ENCODE data around the gene LMX1B. TPM values are rescaled to one million over a fixed set of nuclear protein-coding genes. Genes with fewer than 3 reads are reported as not detected.

Gene LMX1B
- polyA plus RNA-seq, 1 donor from 2014 or later = not detected

DNA sequence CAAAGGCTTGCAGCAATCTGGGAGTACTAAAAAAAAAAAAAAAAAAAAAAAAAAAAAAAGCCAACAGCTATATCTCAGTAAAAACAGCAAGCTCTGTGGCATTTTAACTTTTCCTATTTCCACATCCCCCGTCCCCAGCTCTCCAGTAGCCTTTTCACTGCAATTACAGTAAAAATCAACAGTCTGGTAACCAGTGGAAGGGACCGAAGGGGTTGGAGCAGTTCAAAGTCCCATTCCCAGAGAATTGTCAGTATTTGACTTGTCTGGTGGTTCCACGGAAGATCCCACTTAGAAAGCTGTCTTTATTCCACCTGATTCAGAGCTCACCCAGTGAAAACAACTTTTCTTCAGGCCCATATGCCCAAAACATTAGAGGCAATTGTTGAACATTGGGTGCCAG, 119.3 kb downstream of the LMX1B start (continued):
- TF ChIP-seq MXI1 (conservative IDR thresholded peaks at IDR 0.05; ENCODE audit: poor library complexity, severe bottlenecking) = no peak
- TF ChIP-seq RAD21 (conservative IDR thresholded peaks at IDR 0.05) = no peak
- TF ChIP-seq EP300 (conservative IDR thresholded peaks at IDR 0.05; ENCODE audit: poor library complexity, severe bottlenecking) = no peak

- Histone ChIP-seq H3K4me3 (ENCODE audit: low read length) (no peak overlapping the region), H3F3A (ENCODE audit: insufficient read depth, low read length, poor library complexity, severe bottlenecking) (no peaks in the 10 kb centered on the region), H3K9me3 (ENCODE audit: low read length) (no peaks in the 10 kb centered on the region), H3K79me2 (replicated peaks; ENCODE audit: insufficient read depth, low read length) (no peaks in the 10 kb centered on the region), H4K20me1 (ENCODE audit: insufficient read depth) (no peaks in the 10 kb centered on the region), H3K36me3 (ENCODE audit: insufficient read depth, low read length) (no peaks in the 10 kb centered on the region), H3K9me2 (ENCODE audit: insufficient read depth, low read length) (no peaks in the 10 kb centered on the region), H3K9ac (ENCODE audit: low read length) (no peak overlapping the region), H3K27ac (ENCODE audit: low read length) (no peak overlapping the region), H3K4me2 (ENCODE audit: low read length) (no peak overlapping the region), H3K27me3 (ENCODE audit: insufficient read depth, low read depth, low read length) (no peaks in the 10 kb centered on the region), H2AFZ (ENCODE audit: low read depth, low read length) (no peak overlapping the region)
- TF ChIP-seq EZH2 (IDR thresholded peaks at IDR 0.05; ENCODE audit: borderline replicate concordance, insufficient read depth, low read length, poor library complexity, severe bottlenecking) (no peak), TAF1 (IDR thresholded peaks at IDR 0.05; ENCODE audit: low read depth) (no peak), CTCF (IDR thresholded peaks at IDR 0.05; ENCODE audit: poor library complexity, severe bottlenecking) (no peak), POLR2AphosphoS5 (IDR thresholded peaks at IDR 0.05) (no peak), MXI1 (conservative IDR thresholded peaks at IDR 0.05; ENCODE audit: poor library complexity, severe bottlenecking) (no peak), RAD21 (conservative IDR thresholded peaks at IDR 0.05) (no peak), EP300 (conservative IDR thresholded peaks at IDR 0.05; ENCODE audit: poor library complexity, severe bottlenecking) (no peak), SMC3 (conservative IDR thresholded peaks at IDR 0.05; ENCODE audit: poor library complexity) (no peak)
- TF ChIP-seq, protein P1, sequence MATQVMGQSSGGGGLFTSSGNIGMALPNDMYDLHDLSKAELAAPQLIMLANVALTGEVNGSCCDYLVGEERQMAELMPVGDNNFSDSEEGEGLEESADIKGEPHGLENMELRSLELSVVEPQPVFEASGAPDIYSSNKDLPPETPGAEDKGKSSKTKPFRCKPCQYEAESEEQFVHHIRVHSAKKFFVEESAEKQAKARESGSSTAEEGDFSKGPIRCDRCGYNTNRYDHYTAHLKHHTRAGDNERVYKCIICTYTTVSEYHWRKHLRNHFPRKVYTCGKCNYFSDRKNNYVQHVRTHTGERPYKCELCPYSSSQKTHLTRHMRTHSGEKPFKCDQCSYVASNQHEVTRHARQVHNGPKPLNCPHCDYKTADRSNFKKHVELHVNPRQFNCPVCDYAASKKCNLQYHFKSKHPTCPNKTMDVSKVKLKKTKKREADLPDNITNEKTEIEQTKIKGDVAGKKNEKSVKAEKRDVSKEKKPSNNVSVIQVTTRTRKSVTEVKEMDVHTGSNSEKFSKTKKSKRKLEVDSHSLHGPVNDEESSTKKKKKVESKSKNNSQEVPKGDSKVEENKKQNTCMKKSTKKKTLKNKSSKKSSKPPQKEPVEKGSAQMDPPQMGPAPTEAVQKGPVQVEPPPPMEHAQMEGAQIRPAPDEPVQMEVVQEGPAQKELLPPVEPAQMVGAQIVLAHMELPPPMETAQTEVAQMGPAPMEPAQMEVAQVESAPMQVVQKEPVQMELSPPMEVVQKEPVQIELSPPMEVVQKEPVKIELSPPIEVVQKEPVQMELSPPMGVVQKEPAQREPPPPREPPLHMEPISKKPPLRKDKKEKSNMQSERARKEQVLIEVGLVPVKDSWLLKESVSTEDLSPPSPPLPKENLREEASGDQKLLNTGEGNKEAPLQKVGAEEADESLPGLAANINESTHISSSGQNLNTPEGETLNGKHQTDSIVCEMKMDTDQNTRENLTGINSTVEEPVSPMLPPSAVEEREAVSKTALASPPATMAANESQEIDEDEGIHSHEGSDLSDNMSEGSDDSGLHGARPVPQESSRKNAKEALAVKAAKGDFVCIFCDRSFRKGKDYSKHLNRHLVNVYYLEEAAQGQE (IDR thresholded peaks at IDR 0.05; ENCODE audit: borderline replicate concordance) = no peak
Observed at GRCh38 chr9:126734877-126735276, 121.1 kb downstream of the LMX1B start.

DNA sequence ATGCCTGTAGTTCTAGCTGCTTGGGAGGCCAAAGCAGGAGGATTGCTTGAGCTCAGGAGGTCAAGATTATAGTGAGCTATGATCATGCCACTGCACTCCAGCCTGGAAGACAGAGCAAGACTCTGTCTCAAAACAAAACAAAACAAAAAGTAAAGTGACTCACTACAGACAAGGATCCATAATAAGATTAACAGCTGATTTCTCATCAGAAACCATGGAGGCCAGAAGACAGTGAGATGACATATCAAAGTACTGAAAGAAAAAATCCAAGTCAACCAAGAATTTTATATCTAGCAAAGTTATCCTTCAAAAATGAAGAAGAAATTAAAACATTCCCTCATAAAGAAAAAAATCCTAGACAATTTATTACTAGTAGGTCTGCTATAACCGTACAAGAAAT, 121.8 kb downstream of the LMX1B start:
- Histone ChIP-seq H2AFZ (ENCODE audit: low read depth, low read length) (no peak overlapping the region), H3K27ac (ENCODE audit: low read length) (no peak overlapping the region), H3K4me2 (ENCODE audit: low read length) (no peak overlapping the region), H4K20me1 (ENCODE audit: insufficient read depth) (no peaks in the 10 kb centered on the region), H3K36me3 (ENCODE audit: insufficient read depth, low read length) (no peaks in the 10 kb centered on the region), H3K9me3 (ENCODE audit: low read length) (no peaks in the 10 kb centered on the region), H3K9me2 (ENCODE audit: insufficient read depth, low read length) (no peaks in the 10 kb centered on the region), H3K27me3 (ENCODE audit: insufficient read depth, low read depth, low read length) (no peaks in the 10 kb centered on the region), H3K9ac (ENCODE audit: low read length) (no peak overlapping the region), H3F3A (ENCODE audit: insufficient read depth, low read length, poor library complexity, severe bottlenecking) (no peaks in the 10 kb centered on the region), H3K79me2 (replicated peaks; ENCODE audit: insufficient read depth, low read length) (no peaks in the 10 kb centered on the region), H3K4me3 (ENCODE audit: low read length) (no peak overlapping the region)
- TF ChIP-seq RAD21 (conservative IDR thresholded peaks at IDR 0.05) (no peak), EZH2 (IDR thresholded peaks at IDR 0.05; ENCODE audit: borderline replicate concordance, insufficient read depth, low read length, poor library complexity, severe bottlenecking) (no peak), EP300 (conservative IDR thresholded peaks at IDR 0.05; ENCODE audit: poor library complexity, severe bottlenecking) (no peak), POLR2AphosphoS5 (IDR thresholded peaks at IDR 0.05) (no peak), CTCF (IDR thresholded peaks at IDR 0.05; ENCODE audit: poor library complexity, severe bottlenecking) (no peak), SMC3 (conservative IDR thresholded peaks at IDR 0.05; ENCODE audit: poor library complexity) (no peak), TAF1 (IDR thresholded peaks at IDR 0.05; ENCODE audit: low read depth) (no peak), MXI1 (conservative IDR thresholded peaks at IDR 0.05; ENCODE audit: poor library complexity, severe bottlenecking) (no peak)
- TF ChIP-seq, protein P1 (IDR thresholded peaks at IDR 0.05; ENCODE audit: borderline replicate concordance) = no peak

Data from neural cell (in vitro differentiated cells).